ENCODE measurements around the gene HS6ST3. TPM values are rescaled to one million over a fixed set of nuclear protein-coding genes. Genes with fewer than 3 reads are reported as not detected.

HS6ST3 gene
- total RNA-seq, 1 experiment from 2014 or later: 1.2 TPM

DNA sequence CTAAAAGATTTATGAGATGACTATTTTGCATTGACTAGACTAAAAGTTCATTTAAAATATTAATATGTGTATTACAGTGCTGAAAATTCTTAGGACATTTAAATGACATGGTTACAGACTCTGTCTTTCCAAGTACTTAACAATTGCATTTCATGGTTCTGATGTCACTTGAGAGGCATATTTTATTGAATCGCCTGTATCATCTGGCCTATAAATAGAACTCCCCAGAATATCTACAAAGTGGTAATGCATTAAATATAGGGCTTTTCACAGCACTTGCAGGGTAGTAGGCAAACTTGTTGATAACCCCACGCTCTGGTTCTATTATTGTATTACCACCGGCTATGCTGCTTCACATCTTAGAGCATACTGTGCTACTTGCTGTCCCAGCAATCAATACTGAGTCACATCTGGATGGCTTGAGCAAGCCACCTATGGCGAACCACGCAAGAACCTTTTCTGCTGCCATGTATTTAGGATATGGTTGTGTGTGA lies 400.6 kb downstream of the HS6ST3 start:
- no peak overlapping the region for H3K4me3 Mint-ChIP-seq
- H3K27ac Mint-ChIP-seq: no peak overlapping the region
- ChIA-PET POLR2A (no interaction called here), CTCF (no interaction called here)
- TF ChIP-seq ZNF232 (CRISPR knock-in tag; IDR thresholded peaks at IDR 0.05) (no peak), ETV6 (CRISPR knock-in tag; IDR thresholded peaks at IDR 0.05) (no peak), AFF4 (CRISPR knock-in tag; IDR thresholded peaks at IDR 0.05; ENCODE audit: borderline replicate concordance) (no peak), AR (CRISPR knock-in tag; IDR thresholded peaks at IDR 0.05) (no peak), ZNF263 (CRISPR knock-in tag; IDR thresholded peaks at IDR 0.05; ENCODE audit: low read depth) (no peak), KAT7 (CRISPR knock-in tag; IDR thresholded peaks at IDR 0.05; ENCODE audit: borderline replicate concordance) (no peak)
- TF ChIP-seq, protein P1, sequence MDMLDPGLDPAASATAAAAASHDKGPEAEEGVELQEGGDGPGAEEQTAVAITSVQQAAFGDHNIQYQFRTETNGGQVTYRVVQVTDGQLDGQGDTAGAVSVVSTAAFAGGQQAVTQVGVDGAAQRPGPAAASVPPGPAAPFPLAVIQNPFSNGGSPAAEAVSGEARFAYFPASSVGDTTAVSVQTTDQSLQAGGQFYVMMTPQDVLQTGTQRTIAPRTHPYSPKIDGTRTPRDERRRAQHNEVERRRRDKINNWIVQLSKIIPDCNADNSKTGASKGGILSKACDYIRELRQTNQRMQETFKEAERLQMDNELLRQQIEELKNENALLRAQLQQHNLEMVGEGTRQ (CRISPR knock-in tag; IDR thresholded peaks at IDR 0.05): no peak
- TF ChIP-seq, protein P2, sequence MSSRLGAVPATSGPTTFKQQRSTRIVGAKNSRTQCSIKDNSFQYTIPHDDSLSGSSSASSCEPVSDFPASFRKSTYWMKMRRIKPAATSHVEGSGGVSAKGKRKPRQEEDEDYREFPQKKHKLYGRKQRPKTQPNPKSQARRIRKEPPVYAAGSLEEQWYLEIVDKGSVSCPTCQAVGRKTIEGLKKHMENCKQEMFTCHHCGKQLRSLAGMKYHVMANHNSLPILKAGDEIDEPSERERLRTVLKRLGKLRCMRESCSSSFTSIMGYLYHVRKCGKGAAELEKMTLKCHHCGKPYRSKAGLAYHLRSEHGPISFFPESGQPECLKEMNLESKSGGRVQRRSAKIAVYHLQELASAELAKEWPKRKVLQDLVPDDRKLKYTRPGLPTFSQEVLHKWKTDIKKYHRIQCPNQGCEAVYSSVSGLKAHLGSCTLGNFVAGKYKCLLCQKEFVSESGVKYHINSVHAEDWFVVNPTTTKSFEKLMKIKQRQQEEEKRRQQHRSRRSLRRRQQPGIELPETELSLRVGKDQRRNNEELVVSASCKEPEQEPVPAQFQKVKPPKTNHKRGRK (CRISPR knock-in tag; IDR thresholded peaks at IDR 0.05; ENCODE audit: borderline replicate concordance): no peak
- H3K9me3 Mint-ChIP-seq: peaks cover 4% of the 10 kb centered on the region; the same call in 1 of the 2 replicates
- H3K27me3 Mint-ChIP-seq (ENCODE audit: low read depth): no peaks in the 10 kb centered on the region
- ATAC-seq (no peak), DNase-seq (ENCODE audit: low spot score) (no peak)
- 0 out of 2 replicates have a peak, but pooled peaks cover 2% of the 10 kb centered on the region for H3K36me3 Mint-ChIP-seq
- H3K4me1 Mint-ChIP-seq: peaks cover 15% of the 10 kb centered on the region

- H3K4me1 Mint-ChIP-seq: peaks cover 15% of the 10 kb centered on the region
- no peak overlapping the region for H3K4me3 Mint-ChIP-seq
- no peak overlapping the region for H3K27ac Mint-ChIP-seq
- CTCF ChIA-PET: no interaction called here
- peaks cover 4% of the 10 kb centered on the region; the same call in 1 of the 2 replicates for H3K9me3 Mint-ChIP-seq
- POLR2A ChIA-PET: no interaction called here
- H3K27me3 Mint-ChIP-seq (ENCODE audit: low read depth): no peaks in the 10 kb centered on the region
- ATAC-seq: no peak
- DNase-seq (ENCODE audit: low spot score): no peak
- TF ChIP-seq, protein P3, sequence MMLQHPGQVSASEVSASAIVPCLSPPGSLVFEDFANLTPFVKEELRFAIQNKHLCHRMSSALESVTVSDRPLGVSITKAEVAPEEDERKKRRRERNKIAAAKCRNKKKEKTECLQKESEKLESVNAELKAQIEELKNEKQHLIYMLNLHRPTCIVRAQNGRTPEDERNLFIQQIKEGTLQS (CRISPR knock-in tag; conservative IDR thresholded peaks at IDR 0.05): no peak
- TF ChIP-seq, protein P1 (CRISPR knock-in tag; IDR thresholded peaks at IDR 0.05): no peak
- TF ChIP-seq ZSCAN18 (CRISPR knock-in tag; IDR thresholded peaks at IDR 0.05) (no peak), RORB (CRISPR knock-in tag; IDR thresholded peaks at IDR 0.05) (no peak), ZNF671 (CRISPR knock-in tag; IDR thresholded peaks at IDR 0.05) (no peak), SP1 (CRISPR knock-in tag; conservative IDR thresholded peaks at IDR 0.05) (no peak), NFYB (CRISPR knock-in tag; conservative IDR thresholded peaks at IDR 0.05; ENCODE audit: low read depth) (no peak), E2F5 (CRISPR knock-in tag; IDR thresholded peaks at IDR 0.05) (no peak), GTF2I (CRISPR knock-in tag; conservative IDR thresholded peaks at IDR 0.05) (no peak), NFE2L1 (CRISPR knock-in tag; IDR thresholded peaks at IDR 0.05) (no peak), SMAD3 (CRISPR knock-in tag; IDR thresholded peaks at IDR 0.05; ENCODE audit: borderline replicate concordance) (no peak), MYBL2 (CRISPR knock-in tag; IDR thresholded peaks at IDR 0.05) (no peak), ERG (CRISPR knock-in tag; IDR thresholded peaks at IDR 0.05) (no peak), FOXJ3 (CRISPR knock-in tag; IDR thresholded peaks at IDR 0.05; ENCODE audit: borderline replicate concordance) (no peak)
- 0 out of 2 replicates have a peak, but pooled peaks cover 2% of the 10 kb centered on the region for H3K36me3 Mint-ChIP-seq
Observed at GRCh38 chr13:96491103-96491502, 401.2 kb downstream of the HS6ST3 start.

Data from WTC11 (cell line).